Ectodermal cell (in vitro differentiated cells): ENCODE results near the gene TIPARP.
"Not testable (repeated sequence)": the region's sequence is repeated elsewhere in the genome, so short reads cannot be mapped to it uniquely, and the experiment has no call there.

Source experiments
- H3K27ac ChIP-seq: 2 replicates; pipeline ENCODE4 v1.7.0; 2013; ENCODE audit warnings: mild to moderate bottlenecking, low read depth, low read length; ENCODE audit not compliant: insufficient read depth, poor library complexity, severe bottlenecking
- H3K27me3 ChIP-seq: 2 replicates; pipeline ENCODE4 v1.7.0; 2013; ENCODE audit warnings: mild to moderate bottlenecking, low read length; ENCODE audit not compliant: insufficient read depth, control insufficient read depth, poor library complexity, severe bottlenecking
- H3K36me3 ChIP-seq: one replicate; pipeline ENCODE4 v1.7.0; 2013; ENCODE audit warnings: low read length; ENCODE audit not compliant: control insufficient read depth, insufficient read depth
- H3K4me1 ChIP-seq: one replicate; pipeline ENCODE4 v1.7.0; 2013; ENCODE audit warnings: low read length; ENCODE audit not compliant: control insufficient read depth, insufficient read depth
- H3K4me3 ChIP-seq: 2 replicates; pipeline ENCODE4 v1.7.0; 2013; ENCODE audit warnings: low read depth, low read length, control low read depth; ENCODE audit not compliant: insufficient read depth
- H3K9me3 ChIP-seq: 2 replicates; pipeline ENCODE4 v1.7.0; 2013; ENCODE audit warnings: mild to moderate bottlenecking, low read length, moderate library complexity; ENCODE audit not compliant: control insufficient read depth
- WGBS, 2 experiments: methylation state at CpG; one replicate each; pipeline ENCODE4 v1.1.7; 2013; ENCODE audit warnings: missing lambda C conversion rate in 2 of 2; 5-methylcytosine and 5-hydroxymethylcytosine counted together

TIPARP gene

DNA sequence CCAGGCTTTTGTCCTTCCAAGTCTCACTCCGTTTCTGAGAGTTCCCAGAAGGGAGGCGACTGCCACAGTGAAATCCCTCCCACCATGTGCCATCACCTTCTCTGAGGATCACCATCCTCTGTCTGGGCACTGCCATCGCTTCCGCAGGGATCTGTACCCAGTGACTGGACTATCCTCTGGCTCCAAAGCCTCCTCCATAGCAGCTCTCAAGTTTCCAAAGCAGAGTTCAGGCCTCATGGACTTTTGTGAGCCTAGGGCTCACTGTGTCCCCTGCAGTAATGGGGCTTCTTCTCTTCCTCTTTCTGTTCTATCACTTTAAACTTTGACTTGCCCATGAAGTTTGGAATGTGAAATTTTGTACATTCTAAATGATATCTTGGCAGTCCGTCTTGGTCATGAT, 63.9 kb downstream of the TIPARP start:
- Histone ChIP-seq H3K27me3 (no peaks in the 10 kb centered on the region), H3K36me3 (no peaks in the 10 kb centered on the region), H3K4me3 (no peak overlapping the region), H3K27ac (no peak overlapping the region), H3K9me3 (no peaks in the 10 kb centered on the region), H3K4me1 (no peaks in the 10 kb centered on the region)
- WGBS, 2 experiments: 88 to 90% methylated on average over 4 to 5 of the region's 5 CpGs

- H3K36me3 ChIP-seq: no peaks in the 10 kb centered on the region
- 90 to 98% methylated on average over 2 of the region's 2 CpGs for WGBS, 2 experiments
- H3K4me3 ChIP-seq: no peak overlapping the region
- H3K27ac ChIP-seq: no peak overlapping the region
- H3K9me3 ChIP-seq: no peaks in the 10 kb centered on the region
- no peaks in the 10 kb centered on the region for H3K4me1 ChIP-seq
- no peaks in the 10 kb centered on the region for H3K27me3 ChIP-seq
Observed at GRCh38 chr3:156739976-156740375, 65.6 kb downstream of the TIPARP start.

DNA sequence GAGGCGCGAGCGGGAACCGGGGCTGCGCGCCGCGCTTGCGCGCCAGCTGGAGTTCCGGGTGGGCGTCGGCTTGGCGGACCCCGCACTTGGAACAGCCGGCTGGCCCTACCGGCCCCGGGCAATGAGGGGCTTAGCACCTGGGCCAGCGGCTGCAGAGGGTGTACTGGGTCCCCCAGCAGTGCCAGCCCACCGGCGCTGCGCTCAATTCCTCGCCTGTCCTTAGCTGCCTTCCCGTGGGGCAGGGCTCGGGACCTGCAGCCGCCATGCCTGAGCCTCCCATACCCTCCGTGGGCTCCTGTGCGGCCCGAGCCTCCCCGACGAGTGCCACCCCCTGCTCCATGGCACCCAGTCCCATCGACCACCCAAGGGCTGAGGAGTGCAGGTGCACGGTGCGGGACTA, 66.2 kb downstream of the TIPARP start:
- not testable (repeated sequence) for H3K9me3 ChIP-seq, H3K4me1 ChIP-seq, H3K27me3 ChIP-seq, H3K27ac ChIP-seq, H3K36me3 ChIP-seq, H3K4me3 ChIP-seq
- 95 to 96% methylated on average over 34 of the region's 34 CpGs for WGBS, 2 experiments

DNA sequence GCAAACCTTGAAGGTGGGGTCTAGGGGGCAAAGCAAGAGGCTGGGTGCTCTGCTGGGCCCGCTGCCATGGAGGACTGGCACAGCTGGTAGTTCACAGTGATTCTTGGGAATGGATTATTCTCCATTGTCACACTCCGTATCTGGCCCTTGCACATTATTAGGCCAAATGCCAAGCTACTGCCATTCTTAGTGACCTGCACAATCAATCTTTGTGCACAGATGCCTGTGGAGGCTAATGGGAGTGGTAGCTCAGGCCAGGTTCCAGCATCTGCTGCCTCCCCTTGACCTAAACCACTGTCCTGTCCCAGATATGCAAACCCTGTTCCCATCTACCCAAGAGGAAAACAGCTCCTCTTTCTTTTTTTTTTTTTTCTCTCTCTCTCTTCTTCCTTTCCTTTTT, 67.5 kb downstream of the TIPARP start:
- 92 to 96% methylated on average over 2 of the region's 2 CpGs for WGBS, 2 experiments
- no peak overlapping the region for H3K27ac ChIP-seq
- H3K4me3 ChIP-seq: no peak overlapping the region
- H3K27me3 ChIP-seq: no peaks in the 10 kb centered on the region
- no peaks in the 10 kb centered on the region for H3K4me1 ChIP-seq
- no peaks in the 10 kb centered on the region for H3K36me3 ChIP-seq
- no peaks in the 10 kb centered on the region for H3K9me3 ChIP-seq

DNA sequence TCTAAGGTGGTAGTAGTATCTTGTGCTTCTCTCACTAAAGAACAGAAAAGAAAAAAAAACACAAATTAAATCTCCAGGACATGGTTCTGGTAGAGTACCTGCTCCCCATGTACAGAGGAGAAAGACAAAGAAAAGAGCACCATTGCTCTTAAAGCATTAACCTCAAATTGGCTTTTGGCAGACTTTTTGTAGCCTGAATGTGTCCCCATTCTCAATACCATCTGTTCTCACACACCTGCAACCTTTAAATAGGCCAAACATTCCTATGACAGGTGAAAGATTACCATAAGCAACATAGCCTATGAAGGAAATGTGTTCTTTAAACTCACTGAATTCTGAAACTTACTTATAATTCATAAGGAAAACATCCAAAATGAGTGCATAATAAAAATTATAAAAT, 68.0 kb downstream of the TIPARP start:
- H3K9me3 ChIP-seq: no peaks in the 10 kb centered on the region
- no peaks in the 10 kb centered on the region for H3K4me1 ChIP-seq
- H3K36me3 ChIP-seq: no peaks in the 10 kb centered on the region
- no peak overlapping the region for H3K27ac ChIP-seq
- H3K27me3 ChIP-seq: no peaks in the 10 kb centered on the region
- no peak overlapping the region for H3K4me3 ChIP-seq

GRCh38 chr3:156743859-156744258, 69.5 kb downstream of the TIPARP start:
- peaks cover 1% of the 10 kb centered on the region for H3K4me1 ChIP-seq
- H3K36me3 ChIP-seq: no peaks in the 10 kb centered on the region
- no peak overlapping the region for H3K4me3 ChIP-seq
- no peaks in the 10 kb centered on the region for H3K27me3 ChIP-seq
- no peak overlapping the region for H3K27ac ChIP-seq
- H3K9me3 ChIP-seq: no peaks in the 10 kb centered on the region
- 82 to 89% methylated on average over 5 of the region's 5 CpGs for WGBS, 2 experiments

DNA sequence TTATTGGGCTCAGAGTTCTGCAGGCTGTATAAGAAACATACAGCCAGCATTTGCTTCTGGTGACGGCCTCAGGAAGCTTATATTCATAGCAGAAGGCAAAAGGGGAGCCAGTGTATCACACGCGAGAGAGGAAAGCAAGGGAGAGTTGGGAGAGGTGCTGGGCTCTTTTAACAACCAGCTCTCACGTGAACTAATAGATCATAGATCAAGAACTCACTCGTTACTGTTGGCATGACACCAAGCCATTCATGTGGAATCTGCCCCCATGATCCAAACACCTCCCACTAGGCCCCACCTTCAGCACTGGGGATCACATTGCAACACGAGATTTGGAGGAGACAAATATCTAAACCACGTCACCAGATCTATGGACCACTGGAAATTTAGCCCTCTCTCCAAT, 70.2 kb downstream of the TIPARP start:
- WGBS, 2 experiments: 93 to 94% methylated on average over 7 of the region's 7 CpGs
- H3K36me3 ChIP-seq: no peaks in the 10 kb centered on the region
- H3K4me1 ChIP-seq: peaks cover 3% of the 10 kb centered on the region
- no peak overlapping the region for H3K27ac ChIP-seq
- H3K4me3 ChIP-seq: no peak overlapping the region
- H3K27me3 ChIP-seq: no peaks in the 10 kb centered on the region
- H3K9me3 ChIP-seq: no peaks in the 10 kb centered on the region

- WGBS, 2 experiments: 88 to 97% methylated on average over 1 of the region's 1 CpG
- no peaks in the 10 kb centered on the region for H3K27me3 ChIP-seq
- peaks cover 13% of the 10 kb centered on the region for H3K4me1 ChIP-seq
- no peak overlapping the region for H3K4me3 ChIP-seq
- H3K9me3 ChIP-seq: no peaks in the 10 kb centered on the region
- H3K27ac ChIP-seq: no peak overlapping the region
- no peaks in the 10 kb centered on the region for H3K36me3 ChIP-seq
Observed at GRCh38 chr3:156745766-156746165, 71.4 kb downstream of the TIPARP start.

GRCh38 chr3:156747046-156747445, 72.7 kb downstream of the TIPARP start:
- peaks cover 24% of the 10 kb centered on the region for H3K4me1 ChIP-seq
- no peaks in the 10 kb centered on the region for H3K9me3 ChIP-seq
- H3K27ac ChIP-seq: no peak overlapping the region
- no peak overlapping the region for H3K4me3 ChIP-seq
- H3K27me3 ChIP-seq: no peaks in the 10 kb centered on the region
- 80 to 90% methylated on average over 1 of the region's 1 CpG for WGBS, 2 experiments
- no peaks in the 10 kb centered on the region for H3K36me3 ChIP-seq

DNA sequence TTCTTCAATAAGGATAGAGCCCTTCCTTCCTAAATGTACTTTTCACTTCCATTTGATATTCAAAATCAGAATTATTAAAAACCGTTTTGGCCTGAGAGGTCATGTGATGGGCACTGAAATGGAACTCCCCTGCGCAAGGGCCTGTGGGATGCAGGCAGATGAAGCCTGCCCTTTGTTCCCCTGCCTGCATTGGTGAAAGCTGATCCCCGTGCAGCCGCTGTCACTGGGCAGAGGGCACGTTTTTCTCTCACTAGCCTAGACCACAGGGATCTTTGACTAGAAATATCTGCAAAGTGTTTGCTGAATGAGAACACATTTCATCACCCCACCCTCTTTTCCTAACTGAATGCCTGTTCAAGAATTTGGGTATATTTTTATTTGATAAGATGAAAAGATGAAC, 74.9 kb downstream of the TIPARP start:
- no peaks in the 10 kb centered on the region for H3K27me3 ChIP-seq
- H3K4me1 ChIP-seq: peaks cover 24% of the 10 kb centered on the region
- no peak overlapping the region for H3K4me3 ChIP-seq
- no peaks in the 10 kb centered on the region for H3K9me3 ChIP-seq
- 32 to 34% methylated on average over 5 of the region's 5 CpGs for WGBS, 2 experiments
- H3K27ac ChIP-seq: no peak overlapping the region
- H3K36me3 ChIP-seq: no peaks in the 10 kb centered on the region

DNA sequence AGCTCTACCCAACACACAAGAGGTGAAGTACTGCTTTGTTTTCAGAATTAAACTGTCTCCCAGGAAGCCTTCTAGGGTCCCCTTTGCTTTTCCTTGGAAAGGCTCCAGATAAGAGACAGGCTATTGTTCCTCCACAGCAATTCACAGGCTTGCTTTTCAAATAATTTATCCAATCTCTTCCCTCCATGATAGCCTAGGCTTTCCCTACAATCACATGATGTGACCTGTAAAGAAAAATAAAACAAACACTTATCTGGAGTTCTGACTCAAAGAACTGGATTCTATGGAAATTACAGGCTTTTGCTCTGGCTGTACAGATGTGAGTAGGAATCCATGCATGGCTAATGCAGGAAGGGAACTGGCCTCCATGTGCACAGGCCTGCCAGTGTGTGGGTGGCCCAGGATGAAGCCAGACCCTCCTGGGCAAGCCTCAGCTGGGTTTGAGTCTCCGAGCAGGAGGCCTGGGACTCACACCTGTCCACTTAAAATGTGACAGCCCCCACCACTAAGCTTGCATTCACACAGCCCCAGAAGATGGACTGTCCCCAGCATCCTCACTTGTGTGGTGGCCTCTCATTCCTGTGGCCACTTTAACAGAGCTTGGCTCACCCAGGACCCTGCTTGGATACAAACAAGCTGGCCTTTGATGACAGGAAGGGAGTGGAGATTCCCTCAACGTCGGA, 75.9 kb downstream of the TIPARP start:
- Histone ChIP-seq H3K4me3 (no peak overlapping the region), H3K4me1 (peaks cover 24% of the 10 kb centered on the region), H3K36me3 (no peaks in the 10 kb centered on the region), H3K27ac (peak overlapping the region; percentile 17), H3K9me3 (no peaks in the 10 kb centered on the region), H3K27me3 (no peaks in the 10 kb centered on the region)
- WGBS, 2 experiments: 13 to 21% methylated on average over 3 of the region's 3 CpGs
